Neural crest cell (in vitro differentiated cells): ENCODE data around the gene MAP2K4. TPM values are rescaled to one million over a fixed set of nuclear protein-coding genes. Genes with fewer than 3 reads are reported as not detected.

Experiments
- DNase-seq: peaks from one replicate; pipeline ENCODE4 v3.0.0; 2021; ENCODE audit warnings: low read depth, mixed read lengths, low spot score
- H3K27ac Mint-ChIP-seq: one replicate; pipeline ENCODE4 v1.8.0; 2021; ENCODE audit warnings: mild to moderate bottlenecking, mixed read lengths; ENCODE audit not compliant: unreplicated experiment
- H3K27me3 Mint-ChIP-seq: 2 replicates; pipeline ENCODE4 v1.8.0; 2021; ENCODE audit warnings: low read depth, mild to moderate bottlenecking, mixed read lengths
- H3K36me3 Mint-ChIP-seq: 2 replicates; pipeline ENCODE4 v1.8.0; 2021; ENCODE audit warnings: low read depth, mild to moderate bottlenecking, mixed read lengths
- H3K4me1 Mint-ChIP-seq: 2 replicates; pipeline ENCODE4 v1.8.0; 2021; ENCODE audit warnings: mixed read lengths
- H3K4me3 Mint-ChIP-seq: one replicate; pipeline ENCODE4 v1.8.0; 2021; ENCODE audit warnings: mild to moderate bottlenecking, mixed read lengths
- H3K9me3 Mint-ChIP-seq: 2 replicates; pipeline ENCODE4 v1.8.0; 2021; ENCODE audit warnings: mixed read lengths
- CTCF ChIP-seq: fragments of 200-600 bp; sonication (generic); conservative IDR thresholded peaks from 2 replicates; pipeline ENCODE4 v1.5.0; 2021; ENCODE audit warnings: antibody characterized with exemption, mild to moderate bottlenecking
- total RNA-seq: library from RNA; stranded (reverse); gene quantifications from 2 replicates; pipeline ENCODE4 v1.2.1, GENCODE V29; 2021

MAP2K4 gene
- total RNA-seq, 1 donor from 2014 or later, result 47.5 TPM

GRCh38 chr17:12057520-12057919, 36.8 kb downstream of the MAP2K4 start:
- no peak for DNase-seq
- Mint-ChIP-seq H3K27me3 (no peaks in the 10 kb centered on the region), H3K4me3 (no peak overlapping the region), H3K36me3 (no peaks in the 10 kb centered on the region), H3K4me1 (peaks cover 3% of the 10 kb centered on the region), H3K27ac (no peak overlapping the region), H3K9me3 (no peaks in the 10 kb centered on the region)
- no peak for TF ChIP-seq CTCF

- H3K4me3 Mint-ChIP-seq, result no peak overlapping the region
- TF ChIP-seq CTCF, result no peak
- H3K4me1 Mint-ChIP-seq, result peaks cover 3% of the 10 kb centered on the region
- H3K27me3 Mint-ChIP-seq, result no peaks in the 10 kb centered on the region
- H3K27ac Mint-ChIP-seq, result no peak overlapping the region
- H3K9me3 Mint-ChIP-seq, result no peaks in the 10 kb centered on the region
- H3K36me3 Mint-ChIP-seq, result no peaks in the 10 kb centered on the region
- no peak for DNase-seq
Measured at GRCh38 chr17:12058535-12058934, 37.9 kb downstream of the MAP2K4 start.

GRCh38 chr17:12062249-12062648, 41.6 kb downstream of the MAP2K4 start:
- Mint-ChIP-seq H3K27me3 (no peaks in the 10 kb centered on the region), H3K9me3 (peaks cover 7% of the 10 kb centered on the region), H3K4me1 (peaks cover 3% of the 10 kb centered on the region), H3K36me3 (peaks cover 11% of the 10 kb centered on the region), H3K4me3 (no peak overlapping the region), H3K27ac (no peak overlapping the region)
- no peak for TF ChIP-seq CTCF
- DNase-seq, result no peak

- DNase-seq, result no peak
- Mint-ChIP-seq H3K27me3 (no peaks in the 10 kb centered on the region), H3K4me1 (no peaks in the 10 kb centered on the region), H3K36me3 (peaks cover 11% of the 10 kb centered on the region), H3K9me3 (peaks cover 7% of the 10 kb centered on the region), H3K27ac (no peak overlapping the region), H3K4me3 (no peak overlapping the region)
- no peak for TF ChIP-seq CTCF
Measured at GRCh38 chr17:12064395-12064794, 43.7 kb downstream of the MAP2K4 start.

GRCh38 chr17:12067485-12067884, 46.8 kb downstream of the MAP2K4 start:
- no peaks in the 10 kb centered on the region for H3K4me1 Mint-ChIP-seq
- peaks cover 7% of the 10 kb centered on the region for H3K9me3 Mint-ChIP-seq
- H3K36me3 Mint-ChIP-seq, result peaks cover 11% of the 10 kb centered on the region
- no peak for DNase-seq
- no peak overlapping the region for H3K27ac Mint-ChIP-seq
- H3K4me3 Mint-ChIP-seq, result no peak overlapping the region
- no peaks in the 10 kb centered on the region for H3K27me3 Mint-ChIP-seq
- no peak for TF ChIP-seq CTCF

- no peak for TF ChIP-seq CTCF
- no peak for DNase-seq
- no peaks in the 10 kb centered on the region for H3K27me3 Mint-ChIP-seq
- H3K9me3 Mint-ChIP-seq, result peaks cover 7% of the 10 kb centered on the region
- H3K4me3 Mint-ChIP-seq, result no peak overlapping the region
- no peaks in the 10 kb centered on the region for H3K4me1 Mint-ChIP-seq
- H3K27ac Mint-ChIP-seq, result no peak overlapping the region
- H3K36me3 Mint-ChIP-seq, result peaks cover 19% of the 10 kb centered on the region
Measured at GRCh38 chr17:12068946-12069345, 48.3 kb downstream of the MAP2K4 start.
